Head of caudate nucleus (tissue), 42 donors: Measurements from ENCODE around the gene CCNO.

Source experiments
- DNase-seq, 42 donors: peaks; one replicate each; pipeline versions ENCODE4 v3.0.0 to v3.0.0-alpha.2; 2020 to 2021; ENCODE audit warnings: mixed read lengths in 7 of 42
- intact Hi-C: fragments of 100-400 bp; cut with DNase I; formaldehyde crosslinking; loops from one replicate; pipeline ENCODE4 v1.15.0; 2022

Gene CCNO

GRCh38 chr5:55226027-55226933 lies 7.1 kb downstream of the CCNO start:
- DNase-seq: peak in 37 of 42 donors; percentile 17 to 78 (median 55)
- intact Hi-C loops: no loop called here

GRCh38 chr5:55225346-55225745 lies 8.1 kb downstream of the CCNO start:
- no peak for DNase-seq
- intact Hi-C loops: no loop called here

- intact Hi-C loops: no loop called here
- no peak for DNase-seq
Observed at GRCh38 chr5:55223812-55224240, 9.6 kb downstream of the CCNO start.

- intact Hi-C loops: no loop called here
- DNase-seq: peak in 1 of 42 donors; percentile 10
Observed at GRCh38 chr5:55222985-55223811, 10.2 kb downstream of the CCNO start.

- DNase-seq: peak in 18 of 42 donors; percentile 14 to 78 (median 52)
- intact Hi-C loops: no loop called here
Observed at GRCh38 chr5:55222092-55222984, 11.1 kb downstream of the CCNO start.

GRCh38 chr5:55220433-55221185 lies 12.8 kb downstream of the CCNO start:
- DNase-seq: peak in 21 of 42 donors; percentile 10 to 64 (median 40)

GRCh38 chr5:55219770-55220169 lies 13.6 kb downstream of the CCNO start:
- intact Hi-C loops: no loop called here
- DNase-seq: no peak

More at GRCh38 chr5:55220433-55221185, 12.8 kb downstream of the CCNO start:
- intact Hi-C loops: no loop called here

GRCh38 chr5:55218967-55219366 lies 14.4 kb downstream of the CCNO start:
- intact Hi-C loops: no loop called here
- DNase-seq: no peak

GRCh38 chr5:55211184-55211874 lies 22.1 kb downstream of the CCNO start:
- intact Hi-C loops: no loop called here
- no peak for DNase-seq

- intact Hi-C loops: no loop called here
- no peak for DNase-seq
Observed at GRCh38 chr5:55205001-55205400, 28.4 kb downstream of the CCNO start.

GRCh38 chr5:55191165-55191564 lies 42.2 kb downstream of the CCNO start:
- intact Hi-C loops: no loop called here
- DNase-seq: no peak

GRCh38 chr5:55188656-55189540 lies 44.5 kb downstream of the CCNO start:
- intact Hi-C loops: no loop called here
- DNase-seq: no peak

- intact Hi-C loops: no loop called here
- no peak for DNase-seq
Observed at GRCh38 chr5:55187370-55187769, 46.0 kb downstream of the CCNO start.
